Naive B cell (primary cell): ENCODE measurements around the gene CAMK4. TPM values are rescaled to one million over a fixed set of nuclear protein-coding genes. Genes with fewer than 3 reads are reported as not detected.

Experiments
- ATAC-seq, 2 donors: fragments of 150-1000 bp; cut with Tn5 transposase; 2 replicates each; pipeline ENCODE4 v1.10.0; 2021; ENCODE audit warnings: low read depth in 2 of 2, mild to moderate bottlenecking in 2 of 2, moderate library complexity in 2 of 2
- DNase-seq: peaks from one replicate; pipeline ENCODE4 v3.0.0; 2022
- H3K27ac Mint-ChIP-seq, 6 donors: one replicate each; pipeline ENCODE4 v1.8.0; 2020 to 2022; ENCODE audit warnings: mild to moderate bottlenecking in 6 of 6, mixed read lengths in 6 of 6, moderate library complexity in 5 of 6, inconsistent platforms in 2 of 6
- H3K27me3 Mint-ChIP-seq, 3 donors: one replicate each; pipeline ENCODE4 v1.8.0; 2021 to 2022; ENCODE audit warnings: mixed read lengths in 3 of 3, mild to moderate bottlenecking in 1 of 3
- H3K36me3 Mint-ChIP-seq, 2 donors: one replicate each; pipeline ENCODE4 v1.8.0; 2020 to 2022; ENCODE audit warnings: mixed read lengths in 2 of 2, inconsistent platforms in 1 of 2, mild to moderate bottlenecking in 1 of 2
- H3K4me1 Mint-ChIP-seq, 3 donors: one replicate each; pipeline ENCODE4 v1.8.0; 2020 to 2022; ENCODE audit warnings: mixed read lengths in 3 of 3, inconsistent platforms in 1 of 3, mild to moderate bottlenecking in 1 of 3, moderate library complexity in 1 of 3
- H3K4me3 Mint-ChIP-seq, 8 donors: one replicate each; pipeline ENCODE4 v1.8.0; 2020 to 2022; ENCODE audit warnings: mild to moderate bottlenecking in 8 of 8, mixed read lengths in 8 of 8, moderate library complexity in 8 of 8, inconsistent platforms in 2 of 8
- H3K9me3 Mint-ChIP-seq, 7 donors: one replicate each; pipeline ENCODE4 v1.8.0; 2020 to 2022; ENCODE audit warnings: mixed read lengths in 7 of 7, mild to moderate bottlenecking in 5 of 7, inconsistent platforms in 2 of 7, moderate library complexity in 1 of 7
- polyA plus RNA-seq, 6 donors: library from polyadenylated mRNA; unstranded; fragments of 300-500 nt; fragmentation: Illumina TruSeq; gene quantifications; one replicate each; pipeline ENCODE4 v1.2.3, GENCODE V29; 2021; ENCODE audit warnings: low read depth in 6 of 6

The CAMK4 gene
- polyA plus RNA-seq, 6 donors from 2014 or later: 0.13 to 0.97 (median 0.59) TPM

- Mint-ChIP-seq H3K4me3 (no peak overlapping the region), H3K36me3 (no peaks in the 10 kb centered on the region), H3K27me3 (peaks cover 0 to 5% (median 0%) of the 10 kb centered on the region in 3 donors), H3K4me1 (peaks cover 0 to 5% (median 5%) of the 10 kb centered on the region in 3 donors), H3K27ac (no peak overlapping the region), H3K9me3 (no peaks in the 10 kb centered on the region)
- DNase-seq: no peak
- no peak for ATAC-seq
Measured at GRCh38 chr5:111520908-111521307, 296.7 kb downstream of the CAMK4 start.

- Mint-ChIP-seq H3K9me3 (peaks cover 0 to 5% (median 0%) of the 10 kb centered on the region in 7 donors), H3K27ac (no peak overlapping the region), H3K27me3 (peaks cover 0 to 5% (median 0%) of the 10 kb centered on the region in 3 donors), H3K4me1 (peaks cover 12 to 24% (median 15%) of the 10 kb centered on the region in 3 donors), H3K4me3 (no peak overlapping the region), H3K36me3 (no peaks in the 10 kb centered on the region)
- no peak for DNase-seq
- ATAC-seq: no peak
Measured at GRCh38 chr5:111528056-111528455, 303.9 kb downstream of the CAMK4 start.

DNA sequence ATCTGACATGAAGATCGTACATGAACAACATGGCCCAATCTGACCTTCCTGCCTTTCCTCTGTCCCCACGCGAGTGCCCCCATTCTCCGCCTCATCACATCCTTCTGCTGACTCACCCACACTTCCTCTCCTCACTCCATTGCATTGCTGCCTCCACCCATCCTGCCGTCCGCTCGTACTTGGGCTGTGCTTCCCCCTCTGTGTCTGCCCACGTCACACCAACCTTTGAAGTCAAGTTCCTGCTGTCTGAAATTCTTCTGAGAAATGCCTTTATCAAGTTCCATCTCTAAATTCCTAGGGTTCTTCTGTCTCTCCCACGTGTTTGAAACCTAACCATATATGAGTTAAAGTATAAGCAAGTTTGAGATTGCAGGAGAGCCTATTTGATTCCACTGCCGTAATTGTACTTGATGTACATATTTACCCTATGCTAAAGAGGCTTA lies 306.1 kb downstream of the CAMK4 start:
- peaks cover 12 to 24% (median 15%) of the 10 kb centered on the region in 3 donors for H3K4me1 Mint-ChIP-seq
- peak; percentile 84 for DNase-seq
- H3K36me3 Mint-ChIP-seq: no peaks in the 10 kb centered on the region
- peak overlapping the region; percentile 16 to 89 (median 74) for H3K27ac Mint-ChIP-seq
- ATAC-seq: peak; percentile 100
- H3K4me3 Mint-ChIP-seq: peak overlapping the region in 7 of 8 donors; percentile 9 to 74 (median 57)
- H3K27me3 Mint-ChIP-seq: no peaks in the 10 kb centered on the region
- peaks cover 0 to 5% (median 0%) of the 10 kb centered on the region in 7 donors for H3K9me3 Mint-ChIP-seq

DNA sequence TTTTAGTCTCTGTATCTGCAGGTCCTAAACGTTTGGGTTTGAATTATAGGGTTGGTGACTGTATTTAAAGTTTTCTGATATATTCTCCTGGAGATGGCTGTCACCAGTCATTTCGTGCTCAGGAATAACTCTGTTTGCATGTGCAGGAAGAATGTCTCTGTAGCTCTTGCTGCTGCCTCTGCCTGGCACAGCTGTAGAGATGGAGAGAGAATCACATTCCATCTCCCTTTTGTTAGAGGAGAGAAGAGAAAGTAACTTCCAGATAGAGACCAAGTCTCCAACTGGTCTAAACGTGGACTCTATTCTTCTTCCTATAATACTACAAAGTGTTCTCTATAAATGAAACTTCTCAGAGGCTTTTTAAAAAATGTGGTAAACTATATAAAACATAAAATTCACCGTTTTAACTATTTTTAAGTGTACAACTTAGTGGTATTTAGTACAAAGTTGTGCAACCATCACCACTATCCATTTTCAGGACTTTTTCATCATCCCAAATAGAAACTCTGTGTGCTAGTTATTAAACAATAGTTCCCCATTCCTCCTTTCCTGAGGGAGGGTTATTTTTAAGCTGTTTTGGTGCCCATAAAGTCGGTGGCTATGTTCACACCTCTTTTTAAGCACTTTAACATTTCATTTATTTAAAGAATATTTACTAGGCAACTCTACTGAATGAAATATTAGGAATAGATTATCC lies 308.9 kb downstream of the CAMK4 start:
- Mint-ChIP-seq H3K4me3 (peak overlapping the region in 1 of 8 donors; percentile 65), H3K27ac (peak overlapping the region in 2 of 6 donors; percentile 23 to 68), H3K4me1 (peaks cover 12 to 24% (median 15%) of the 10 kb centered on the region in 3 donors), H3K27me3 (peaks cover 3 to 6% (median 4%) of the 10 kb centered on the region in 3 donors), H3K36me3 (peaks cover 0 to 2% of the 10 kb centered on the region in 2 donors), H3K9me3 (peaks cover 0 to 5% (median 0%) of the 10 kb centered on the region in 7 donors)
- no peak for ATAC-seq
- no peak for DNase-seq

- H3K4me1 Mint-ChIP-seq: peaks cover 0 to 5% (median 0%) of the 10 kb centered on the region in 3 donors
- peaks cover 0 to 10% of the 10 kb centered on the region in 2 donors for H3K36me3 Mint-ChIP-seq
- H3K27ac Mint-ChIP-seq: no peak overlapping the region
- H3K27me3 Mint-ChIP-seq: peaks cover 21 to 26% (median 22%) of the 10 kb centered on the region in 3 donors
- DNase-seq: no peak
- no peak for ATAC-seq
- no peak overlapping the region for H3K4me3 Mint-ChIP-seq
- peaks cover 0 to 5% (median 0%) of the 10 kb centered on the region in 7 donors for H3K9me3 Mint-ChIP-seq
Measured at GRCh38 chr5:111535879-111536549, 311.8 kb downstream of the CAMK4 start.

- DNase-seq: no peak
- Mint-ChIP-seq H3K27ac (no peak overlapping the region), H3K36me3 (peaks cover 0 to 10% of the 10 kb centered on the region in 2 donors), H3K4me1 (no peaks in the 10 kb centered on the region), H3K4me3 (no peak overlapping the region), H3K9me3 (peaks cover 0 to 5% (median 0%) of the 10 kb centered on the region in 7 donors), H3K27me3 (peaks cover 21 to 27% (median 22%) of the 10 kb centered on the region in 3 donors)
- ATAC-seq: no peak
Measured at GRCh38 chr5:111537141-111538024, 313.2 kb downstream of the CAMK4 start.

Other genes with a start within 250 kb of the CAMK4 start
- not detected for gene TSLP, start 152.7 kb upstream of the CAMK4 start, polyA plus RNA-seq
- 10 to 100 TPM; 15.5 to 26.5 (median 22.3) TPM for gene WDR36, start 132.0 kb upstream of the CAMK4 start, polyA plus RNA-seq